PC-9 (cell line): ENCODE results near the gene AK8. TPM values are rescaled to one million over a fixed set of nuclear protein-coding genes. Genes with fewer than 3 reads are reported as not detected.

ENCODE experiments used
- BruUV-seq: library from RNA; stranded (reverse); fragments of 400-500 nt; replicated peaks from 2 replicates; lab custom pipeline; 2021; lab: Mats Ljungman, UMichigan
- CTCF ChIA-PET: fragments of 300-600 bp; sonication (Branson Sonifier 250); formaldehyde crosslinking; loops from one replicate; lab custom pipeline; 2022; ENCODE audit warnings: antibody characterized with exemption; lab: Charles Lee
- POLR2A ChIA-PET: fragments of 300-600 bp; sonication (Branson Sonifier 250); formaldehyde crosslinking; loops from one replicate; lab custom pipeline; 2022; ENCODE audit warnings: antibody characterized with exemption; ENCODE audit not compliant: unreplicated experiment; lab: Charles Lee
- DNase-seq, 2 experiments: peaks; one replicate each; pipeline versions ENCODE4 v3.0.0 to v3.0.0-alpha.2; 2015 to 2022; ENCODE audit warnings: mixed read lengths in 1 of 2
- H2AFZ ChIP-seq: fragments of 200-600 bp; sonication (generic); 2 replicates; pipeline ENCODE4 v1.8.1; 2017; ENCODE audit warnings: antibody characterized with exemption
- H3F3A ChIP-seq: fragments of 200-600 bp; sonication (generic); 2 replicates; pipeline ENCODE4 v1.8.1; 2017; ENCODE audit warnings: antibody characterized with exemption, mild to moderate bottlenecking, low read depth; ENCODE audit not compliant: insufficient read depth
- H3K27ac ChIP-seq: fragments of 200-600 bp; sonication (generic); 2 replicates; pipeline ENCODE4 v1.6.1; 2016; ENCODE audit warnings: mixed run types
- H3K27me3 ChIP-seq: fragments of 200-600 bp; sonication (generic); 2 replicates; pipeline ENCODE4 v1.6.1; 2016; ENCODE audit warnings: low read depth, mixed run types; ENCODE audit not compliant: insufficient read depth
- H3K36me3 ChIP-seq: fragments of 200-600 bp; sonication (generic); 2 replicates; pipeline ENCODE4 v1.6.1; 2016; ENCODE audit warnings: low read depth, mixed run types
- H3K4me1 ChIP-seq: fragments of 200-600 bp; sonication (generic); replicated peaks from 2 replicates; pipeline ENCODE4 v1.6.1; 2016; ENCODE audit warnings: mixed run types; ENCODE audit not compliant: insufficient read depth
- H3K4me2 ChIP-seq: fragments of 200-600 bp; sonication (generic); 2 replicates; pipeline ENCODE4 v1.6.1; 2017; ENCODE audit warnings: mixed run types
- H3K4me3 ChIP-seq: fragments of 200-600 bp; sonication (generic); 2 replicates; pipeline ENCODE4 v1.6.1; 2016; ENCODE audit warnings: mixed run types
- H3K79me2 ChIP-seq: fragments of 200-600 bp; sonication (generic); 2 replicates; pipeline ENCODE4 v1.6.1; 2017; ENCODE audit warnings: low read depth, mixed run types
- H3K9me2 ChIP-seq: fragments of 200-600 bp; sonication (generic); 2 replicates; pipeline ENCODE4 v1.8.1; 2017; ENCODE audit warnings: mild to moderate bottlenecking; ENCODE audit not compliant: insufficient read depth
- H3K9me3 ChIP-seq: fragments of 200-600 bp; sonication (generic); 2 replicates; pipeline ENCODE4 v1.8.1; 2016; ENCODE audit warnings: low read depth; ENCODE audit not compliant: insufficient read depth
- H4K20me1 ChIP-seq: fragments of 200-600 bp; sonication (generic); 2 replicates; pipeline ENCODE4 v1.8.1; 2017; ENCODE audit not compliant: insufficient read depth
- CTCF ChIP-seq: fragments of 200-600 bp; sonication (generic); conservative IDR thresholded peaks from 2 replicates; pipeline ENCODE4 v1.6.1; 2017; ENCODE audit warnings: mixed run types, antibody characterized with exemption, mild to moderate bottlenecking, moderate library complexity
- EZH2 ChIP-seq: fragments of 200-600 bp; sonication (generic); IDR thresholded peaks from 2 replicates; pipeline ENCODE4 v1.8.0; 2017; ENCODE audit warnings: antibody characterized with exemption, low read depth
- intact Hi-C: fragments of 100-400 bp; cut with micrococcal nuclease; formaldehyde crosslinking; loops from one replicate; pipeline ENCODE4 v1.10.0; 2022; ENCODE audit not compliant: unreplicated experiment
- total RNA-seq: library from RNA; stranded (reverse); gene quantifications from 2 replicates; pipeline ENCODE4 v1.2.3, GENCODE V29; 2021

AK8 gene
- total RNA-seq, 1 experiment from 2014 or later: 7.2 TPM

- no peaks in the 10 kb centered on the region for H3K9me2 ChIP-seq
- no peaks in the 10 kb centered on the region for H3F3A ChIP-seq
- H2AFZ ChIP-seq: no peak overlapping the region
- DNase-seq: no peak
- H3K4me3 ChIP-seq: no peak overlapping the region
- no TSS peak for BruUV-seq
- no peak overlapping the region for H3K4me2 ChIP-seq
- no peaks in the 10 kb centered on the region for H3K79me2 ChIP-seq
- H4K20me1 ChIP-seq: no peaks in the 10 kb centered on the region
- no peaks in the 10 kb centered on the region for H3K27me3 ChIP-seq
- intact Hi-C loops: no loop called here
- TF ChIP-seq EZH2 (no peak), CTCF (no peak)
- ChIA-PET POLR2A (interaction anchor here (0.7 kb wide), 1 partner anchor 866 kb away, joined by 3 read pairs; no protein-coding TSS in a partner anchor), CTCF (no interaction called here)
- no peaks in the 10 kb centered on the region for H3K4me1 ChIP-seq
- no peak overlapping the region for H3K27ac ChIP-seq
- no peaks in the 10 kb centered on the region for H3K9me3 ChIP-seq
- H3K36me3 ChIP-seq: no peaks in the 10 kb centered on the region
These were observed 39.8 kb downstream of the AK8 start for GRCh38 chr9:132838291-132838690.

- Histone ChIP-seq H3K79me2 (no peaks in the 10 kb centered on the region), H3K4me3 (no peak overlapping the region), H3K27ac (no peak overlapping the region), H3K36me3 (no peaks in the 10 kb centered on the region), H3K4me2 (no peak overlapping the region), H2AFZ (no peak overlapping the region), H4K20me1 (no peaks in the 10 kb centered on the region), H3F3A (no peaks in the 10 kb centered on the region), H3K9me2 (no peaks in the 10 kb centered on the region), H3K9me3 (no peaks in the 10 kb centered on the region), H3K4me1 (no peaks in the 10 kb centered on the region), H3K27me3 (no peaks in the 10 kb centered on the region)
- TF ChIP-seq CTCF (no peak), EZH2 (no peak)
- DNase-seq: no peak
- POLR2A ChIA-PET: no interaction called here
- CTCF ChIA-PET: no interaction called here
- BruUV-seq: no TSS peak
- intact Hi-C loops: no loop called here
These were observed 40.4 kb downstream of the AK8 start for GRCh38 chr9:132837501-132838286.

GRCh38 chr9:132834343-132834742 lies 43.7 kb downstream of the AK8 start:
- H3F3A ChIP-seq: no peaks in the 10 kb centered on the region
- H3K27me3 ChIP-seq: no peaks in the 10 kb centered on the region
- no peaks in the 10 kb centered on the region for H3K9me2 ChIP-seq
- BruUV-seq: no TSS peak
- TF ChIP-seq EZH2 (no peak), CTCF (no peak)
- ChIA-PET CTCF (no interaction called here), POLR2A (no interaction called here)
- no peak overlapping the region for H3K4me2 ChIP-seq
- H3K4me1 ChIP-seq: no peaks in the 10 kb centered on the region
- H3K36me3 ChIP-seq: no peaks in the 10 kb centered on the region
- no peak overlapping the region for H3K4me3 ChIP-seq
- DNase-seq: peak in 1 of 2 experiments; percentile 44
- no peak overlapping the region for H3K27ac ChIP-seq
- intact Hi-C loops: no loop called here
- H3K9me3 ChIP-seq: no peaks in the 10 kb centered on the region
- no peaks in the 10 kb centered on the region for H4K20me1 ChIP-seq
- no peak overlapping the region for H2AFZ ChIP-seq
- no peaks in the 10 kb centered on the region for H3K79me2 ChIP-seq
